Smooth muscle cell (in vitro differentiated cells): ENCODE results near the gene GSK3B. TPM values are rescaled to one million over a fixed set of nuclear protein-coding genes. Genes with fewer than 3 reads are reported as not detected.

Experiments used
- DNase-seq: peaks from one replicate; lab custom pipeline; 2025; ENCODE audit not compliant: unreplicated experiment; lab: John Stamatoyannopoulos, UW
- H2AFZ ChIP-seq: fragments of 200-600 bp; sonication (generic); 2 replicates; pipeline ENCODE4 v1.6.0; 2016; ENCODE audit warnings: antibody characterized with exemption, low read depth, mild to moderate bottlenecking
- H3F3A ChIP-seq: fragments of 200-600 bp; sonication (generic); 2 replicates; pipeline ENCODE4 v1.6.0; 2017; ENCODE audit warnings: antibody characterized with exemption, low read depth
- H3K27ac ChIP-seq: fragments of 200-600 bp; sonication (generic); 2 replicates; pipeline ENCODE4 v1.5.1; 2016; ENCODE audit warnings: low read depth, mild to moderate bottlenecking
- H3K27me3 ChIP-seq: fragments of 200-600 bp; sonication (generic); 2 replicates; pipeline ENCODE4 v1.6.1; 2016; ENCODE audit warnings: low read depth, mild to moderate bottlenecking
- H3K36me3 ChIP-seq: fragments of 200-600 bp; sonication (generic); 2 replicates; pipeline ENCODE4 v1.5.1; 2016; ENCODE audit warnings: low read depth
- H3K4me1 ChIP-seq: fragments of 200-600 bp; sonication (generic); 2 replicates; pipeline ENCODE4 v1.5.1; 2016; ENCODE audit warnings: low read depth
- H3K4me2 ChIP-seq: fragments of 200-600 bp; sonication (generic); 2 replicates; pipeline ENCODE4 v1.6.0; 2016; ENCODE audit warnings: mild to moderate bottlenecking
- H3K4me3 ChIP-seq: fragments of 200-600 bp; sonication (generic); 2 replicates; pipeline ENCODE4 v1.5.1; 2016; ENCODE audit warnings: mild to moderate bottlenecking
- H3K79me2 ChIP-seq: fragments of 200-600 bp; sonication (generic); 2 replicates; pipeline ENCODE4 v1.6.0; 2016; ENCODE audit warnings: low read depth, mild to moderate bottlenecking
- H3K9ac ChIP-seq: fragments of 200-600 bp; sonication (generic); 2 replicates; pipeline ENCODE4 v1.6.0; 2016; ENCODE audit warnings: low read depth
- H3K9me3 ChIP-seq: fragments of 200-600 bp; sonication (generic); replicated peaks from 2 replicates; pipeline ENCODE4 v1.5.1; 2016; ENCODE audit warnings: low read depth
- H4K20me1 ChIP-seq: fragments of 200-600 bp; sonication (generic); 2 replicates; pipeline ENCODE4 v1.6.0; 2016; ENCODE audit warnings: low read depth
- CTCF ChIP-seq: fragments of 200-600 bp; sonication (generic); IDR thresholded peaks from 2 replicates; pipeline ENCODE4 v1.5.1; 2017; ENCODE audit warnings: borderline replicate concordance, mild to moderate bottlenecking, antibody characterized with exemption; ENCODE audit not compliant: insufficient read depth, poor library complexity, severe bottlenecking
- WGBS: methylation state at CpG from one replicate; pipeline ENCODE4 v1.1.7; 2016; ENCODE audit warnings: low lambda C conversion rate; 5-methylcytosine and 5-hydroxymethylcytosine counted together
- polyA plus RNA-seq: library from polyadenylated mRNA; unstranded; fragments of >200 nt; fragmentation: Nextera tagmentation; extraction: Ambion mirVana; gene quantifications from 2 replicates; pipeline ENCODE4 v1.2.1, GENCODE V29; 2016
- total RNA-seq: library from RNA; depleted of rRNA; stranded (reverse); fragments of >200 nt; gene quantifications from 2 replicates; pipeline ENCODE4 v1.2.3, GENCODE V29; 2014

The GSK3B gene
- total and polyA plus RNA-seq, 2 experiments from 2014 or later = 27.3 to 61.8 TPM

GRCh38 chr3:120140098-120140742 is 46.0 kb upstream of the GSK3B start:
- H3K4me2 ChIP-seq = no peak overlapping the region
- no peaks in the 10 kb centered on the region for H3K9me3 ChIP-seq
- no peak overlapping the region for H2AFZ ChIP-seq
- TF ChIP-seq CTCF = no peak
- H3K4me1 ChIP-seq = no peaks in the 10 kb centered on the region
- DNase-seq = no peak
- H3F3A ChIP-seq = no peaks in the 10 kb centered on the region
- H3K79me2 ChIP-seq = no peaks in the 10 kb centered on the region
- no peaks in the 10 kb centered on the region for H4K20me1 ChIP-seq
- no peaks in the 10 kb centered on the region for H3K36me3 ChIP-seq
- WGBS = 99% methylated on average over 36 of the region's 52 CpGs
- no peaks in the 10 kb centered on the region for H3K27me3 ChIP-seq
- H3K4me3 ChIP-seq = no peak overlapping the region
- no peak overlapping the region for H3K9ac ChIP-seq
- no peak overlapping the region for H3K27ac ChIP-seq

- no peak overlapping the region for H3K4me2 ChIP-seq
- H3K36me3 ChIP-seq = no peaks in the 10 kb centered on the region
- H3F3A ChIP-seq = no peaks in the 10 kb centered on the region
- H3K27me3 ChIP-seq = no peaks in the 10 kb centered on the region
- H3K4me1 ChIP-seq = no peaks in the 10 kb centered on the region
- H3K27ac ChIP-seq = no peak overlapping the region
- DNase-seq = no peak
- H3K9ac ChIP-seq = no peak overlapping the region
- no peaks in the 10 kb centered on the region for H4K20me1 ChIP-seq
- H2AFZ ChIP-seq = no peak overlapping the region
- 93% methylated on average over 4 of the region's 4 CpGs for WGBS
- no peaks in the 10 kb centered on the region for H3K9me3 ChIP-seq
- TF ChIP-seq CTCF = no peak
- H3K4me3 ChIP-seq = no peak overlapping the region
- no peaks in the 10 kb centered on the region for H3K79me2 ChIP-seq
Measured at GRCh38 chr3:120139140-120139539, 44.9 kb upstream of the GSK3B start.

- H3K27ac ChIP-seq = no peak overlapping the region
- no peaks in the 10 kb centered on the region for H4K20me1 ChIP-seq
- H3F3A ChIP-seq = no peaks in the 10 kb centered on the region
- no peak for DNase-seq
- H3K79me2 ChIP-seq = no peaks in the 10 kb centered on the region
- no peak overlapping the region for H3K9ac ChIP-seq
- no peak overlapping the region for H2AFZ ChIP-seq
- H3K36me3 ChIP-seq = no peaks in the 10 kb centered on the region
- H3K9me3 ChIP-seq = no peaks in the 10 kb centered on the region
- no peaks in the 10 kb centered on the region for H3K27me3 ChIP-seq
- no peak for TF ChIP-seq CTCF
- no peak overlapping the region for H3K4me2 ChIP-seq
- no peak overlapping the region for H3K4me3 ChIP-seq
- no peaks in the 10 kb centered on the region for H3K4me1 ChIP-seq
- WGBS = 91% methylated on average over 2 of the region's 2 CpGs
Measured at GRCh38 chr3:120137548-120137947, 43.3 kb upstream of the GSK3B start.

GRCh38 chr3:120130656-120131055 is 36.4 kb upstream of the GSK3B start:
- no peak overlapping the region for H2AFZ ChIP-seq
- H3K4me1 ChIP-seq = no peaks in the 10 kb centered on the region
- no peak overlapping the region for H3K4me3 ChIP-seq
- H3F3A ChIP-seq = no peaks in the 10 kb centered on the region
- no peak overlapping the region for H3K9ac ChIP-seq
- no peak overlapping the region for H3K27ac ChIP-seq
- no peaks in the 10 kb centered on the region for H3K9me3 ChIP-seq
- no peaks in the 10 kb centered on the region for H3K36me3 ChIP-seq
- 95% methylated on average over 3 of the region's 3 CpGs for WGBS
- no peak for TF ChIP-seq CTCF
- H3K79me2 ChIP-seq = no peaks in the 10 kb centered on the region
- H4K20me1 ChIP-seq = no peaks in the 10 kb centered on the region
- no peak overlapping the region for H3K4me2 ChIP-seq
- no peak for DNase-seq
- H3K27me3 ChIP-seq = no peaks in the 10 kb centered on the region
